Activated CD4-positive, alpha-beta memory T cell treated with anti-CD3 and anti-CD28 coated beads for 36 hours (primary cell): ENCODE measurements around the gene CTNNA3. TPM values are rescaled to one million over a fixed set of nuclear protein-coding genes. Genes with fewer than 3 reads are reported as not detected.

Experiments used
- CTCF ChIA-PET: fragments of 350-600 bp; sonication (Branson Sonifier 250); formaldehyde crosslinking; loops from one replicate; lab custom pipeline; 2021; ENCODE audit warnings: antibody characterized with exemption, inconsistent platforms; lab: Charles Lee
- POLR2A ChIA-PET: fragments of 350-600 bp; sonication (Branson Sonifier 250); formaldehyde crosslinking; loops from one replicate; lab custom pipeline; 2021; ENCODE audit warnings: antibody characterized with exemption; lab: Charles Lee
- DNase-seq: peaks from one replicate; pipeline ENCODE4 v3.0.0-alpha.2; 2020
- H3K27ac Mint-ChIP-seq: one replicate; pipeline ENCODE4 v1.8.0; 2021; ENCODE audit warnings: mixed read lengths
- H3K27me3 Mint-ChIP-seq: one replicate; pipeline ENCODE4 v1.8.0; 2021; ENCODE audit warnings: mixed read lengths
- H3K36me3 Mint-ChIP-seq: one replicate; pipeline ENCODE4 v1.8.0; 2021; ENCODE audit warnings: mixed read lengths
- H3K4me1 Mint-ChIP-seq: one replicate; pipeline ENCODE4 v1.8.0; 2021; ENCODE audit warnings: low read depth, mixed read lengths
- H3K4me3 Mint-ChIP-seq: one replicate; pipeline ENCODE4 v1.8.0; 2021; ENCODE audit warnings: mild to moderate bottlenecking, mixed read lengths
- H3K9me3 Mint-ChIP-seq: one replicate; pipeline ENCODE4 v1.8.0; 2021; ENCODE audit warnings: mixed read lengths
- intact Hi-C: fragments of 100-400 bp; cut with micrococcal nuclease; formaldehyde crosslinking; loops from one replicate; pipeline ENCODE4 v1.15.1; 2023
- total RNA-seq, 2 experiments: library from RNA; stranded (reverse); gene quantifications; one replicate each; pipeline ENCODE4 v1.2.3, GENCODE V29; 2021

The CTNNA3 gene
- total RNA-seq, 2 experiments from 2014 or later: not detected

- POLR2A ChIA-PET: no interaction called here
- Mint-ChIP-seq H3K9me3 (no peaks in the 10 kb centered on the region), H3K27ac (no peak overlapping the region), H3K4me1 (no peaks in the 10 kb centered on the region), H3K4me3 (no peak overlapping the region), H3K27me3 (no peaks in the 10 kb centered on the region), H3K36me3 (no peaks in the 10 kb centered on the region)
- intact Hi-C loops: no loop called here
- no peak for DNase-seq
- CTCF ChIA-PET: no interaction called here
Measured at GRCh38 chr10:66784770-66785169, 911.2 kb downstream of the CTNNA3 start.

DNA sequence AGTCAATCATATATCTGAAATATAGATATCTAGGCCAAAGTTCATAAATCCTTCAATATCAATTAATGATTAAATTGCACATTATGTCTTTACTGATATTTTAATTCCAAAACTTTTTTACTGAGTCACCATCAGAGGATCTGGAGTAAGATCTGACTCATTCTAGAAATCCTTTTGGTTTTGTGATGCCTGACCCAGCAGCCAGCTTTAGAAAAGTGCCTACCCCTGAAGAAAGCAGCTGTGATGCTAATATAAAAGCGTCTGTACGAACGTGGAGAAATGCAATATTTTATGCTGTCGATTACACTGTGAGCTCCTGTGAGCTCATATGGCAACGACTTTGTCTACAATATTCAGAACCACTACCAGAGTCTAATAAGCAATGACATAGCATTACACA is 912.7 kb downstream of the CTNNA3 start:
- Mint-ChIP-seq H3K9me3 (no peaks in the 10 kb centered on the region), H3K27me3 (no peaks in the 10 kb centered on the region), H3K27ac (no peak overlapping the region), H3K36me3 (no peaks in the 10 kb centered on the region), H3K4me1 (no peaks in the 10 kb centered on the region), H3K4me3 (no peak overlapping the region)
- ChIA-PET CTCF (no interaction called here), POLR2A (no interaction called here)
- DNase-seq: no peak
- intact Hi-C loops: no loop called here

DNA sequence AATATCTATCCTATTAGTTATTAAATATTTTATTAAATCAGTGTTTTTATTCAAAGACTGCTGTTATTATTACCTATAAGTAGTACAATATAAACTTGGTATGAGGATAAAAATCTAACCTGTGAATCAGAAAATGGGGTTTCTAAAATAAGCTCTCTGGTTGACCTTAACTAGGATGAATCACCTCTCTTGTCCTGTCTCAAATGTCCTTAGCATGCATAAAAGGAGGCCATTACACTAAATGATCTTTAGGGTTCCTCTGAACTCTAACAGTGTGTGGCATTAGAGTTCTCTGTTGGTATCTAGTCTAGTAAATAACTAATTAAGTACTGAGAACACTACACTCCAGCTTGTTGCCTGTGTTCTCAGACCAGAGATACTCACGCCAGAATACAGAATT is 913.2 kb downstream of the CTNNA3 start:
- DNase-seq: no peak
- Mint-ChIP-seq H3K27ac (no peak overlapping the region), H3K4me1 (no peaks in the 10 kb centered on the region), H3K36me3 (no peaks in the 10 kb centered on the region), H3K9me3 (no peaks in the 10 kb centered on the region), H3K27me3 (no peaks in the 10 kb centered on the region), H3K4me3 (no peak overlapping the region)
- ChIA-PET POLR2A (no interaction called here), CTCF (no interaction called here)
- intact Hi-C loops: no loop called here

DNA sequence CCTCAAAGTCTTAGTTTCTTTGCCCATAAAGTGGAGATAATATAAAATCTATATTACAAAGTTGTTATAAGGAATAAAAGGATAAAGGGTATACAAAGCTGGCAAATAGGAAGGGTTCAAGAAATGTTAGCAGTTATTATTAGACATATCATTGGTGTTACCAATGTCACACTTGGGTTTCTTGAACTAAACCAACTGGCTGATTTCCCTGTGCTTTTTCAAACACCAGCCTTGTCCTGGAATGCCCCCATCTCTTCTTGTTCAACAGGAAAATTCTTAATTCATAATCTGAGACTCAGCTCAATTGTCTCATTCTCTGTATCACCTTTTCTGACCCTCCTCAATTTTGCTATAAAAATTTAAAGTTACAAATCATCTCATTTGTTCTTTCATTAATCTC is 913.9 kb downstream of the CTNNA3 start:
- no peaks in the 10 kb centered on the region for H3K27me3 Mint-ChIP-seq
- no peak for DNase-seq
- ChIA-PET CTCF (no interaction called here), POLR2A (no interaction called here)
- no peaks in the 10 kb centered on the region for H3K9me3 Mint-ChIP-seq
- intact Hi-C loops: no loop called here
- no peaks in the 10 kb centered on the region for H3K4me1 Mint-ChIP-seq
- no peaks in the 10 kb centered on the region for H3K36me3 Mint-ChIP-seq
- no peak overlapping the region for H3K27ac Mint-ChIP-seq
- no peak overlapping the region for H3K4me3 Mint-ChIP-seq

DNA sequence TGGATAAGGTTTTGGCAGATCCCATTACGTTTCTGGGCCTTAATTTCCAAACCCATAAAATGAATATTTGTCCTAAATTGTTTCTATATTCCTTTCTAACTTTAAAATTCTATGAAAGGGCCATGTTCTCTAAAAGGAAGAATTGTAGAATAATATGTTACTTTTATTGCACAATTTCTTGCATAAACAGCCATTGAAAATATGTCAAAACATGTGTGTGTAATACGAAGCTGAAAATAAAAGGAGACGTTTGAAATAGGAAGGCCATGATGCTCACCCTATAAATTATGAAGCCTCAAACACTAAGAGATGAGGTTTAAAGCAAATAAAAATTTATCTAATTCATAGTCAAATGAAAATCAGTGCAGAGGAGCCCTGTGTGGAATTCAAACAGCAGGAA is 915.2 kb downstream of the CTNNA3 start:
- Mint-ChIP-seq H3K27ac (no peak overlapping the region), H3K27me3 (no peaks in the 10 kb centered on the region), H3K4me3 (no peak overlapping the region), H3K4me1 (no peaks in the 10 kb centered on the region), H3K36me3 (no peaks in the 10 kb centered on the region), H3K9me3 (no peaks in the 10 kb centered on the region)
- ChIA-PET POLR2A (no interaction called here), CTCF (no interaction called here)
- no peak for DNase-seq
- intact Hi-C loops: no loop called here

DNA sequence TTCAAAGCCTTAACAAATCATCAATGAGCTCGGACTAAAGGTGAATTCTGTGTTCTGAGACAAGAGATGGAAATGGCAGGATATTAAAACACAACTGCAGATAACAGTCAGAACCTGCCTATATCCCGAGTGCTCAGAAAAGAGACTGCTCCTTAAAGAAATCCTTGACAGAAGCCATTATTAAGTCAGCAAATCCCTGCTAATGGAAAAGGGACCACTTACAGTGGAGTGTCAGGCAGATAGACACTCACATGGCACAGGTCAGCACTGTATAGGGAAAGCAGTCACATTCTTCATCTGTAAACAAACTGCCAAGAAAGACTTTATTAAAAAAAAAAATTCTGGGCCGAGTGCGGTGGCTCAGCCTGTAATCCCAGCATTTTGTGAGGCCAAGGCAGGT is 917.6 kb downstream of the CTNNA3 start:
- CTCF ChIA-PET: no interaction called here
- Mint-ChIP-seq H3K4me1 (no peaks in the 10 kb centered on the region), H3K4me3 (no peak overlapping the region), H3K36me3 (no peaks in the 10 kb centered on the region), H3K27ac (no peak overlapping the region), H3K9me3 (no peaks in the 10 kb centered on the region), H3K27me3 (no peaks in the 10 kb centered on the region)
- POLR2A ChIA-PET: no interaction called here
- intact Hi-C loops: no loop called here
- DNase-seq: no peak

DNA sequence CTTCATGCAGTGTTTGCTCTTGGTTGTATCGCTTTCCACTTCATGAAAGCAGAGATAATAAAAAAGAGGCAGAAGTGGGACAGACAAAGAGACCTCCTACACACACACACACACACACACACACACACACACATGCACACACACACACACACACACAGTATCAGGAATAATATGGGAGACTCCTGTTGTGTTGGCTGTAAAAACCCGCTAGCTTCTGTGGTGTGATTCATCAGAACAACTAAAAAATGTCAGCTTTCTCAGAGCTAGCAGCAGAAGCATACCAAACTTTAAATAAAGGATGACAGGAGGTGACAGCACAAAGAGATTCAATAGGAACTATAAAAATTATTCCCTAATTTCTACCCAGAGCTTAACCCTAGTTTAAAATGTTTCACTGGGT is 918.3 kb downstream of the CTNNA3 start:
- H3K27ac Mint-ChIP-seq: no peak overlapping the region
- no peak for DNase-seq
- H3K4me3 Mint-ChIP-seq: no peak overlapping the region
- POLR2A ChIA-PET: interaction anchor here (0.6 kb wide), 1 partner anchor 148 kb away, joined by 4 read pairs; the partner anchor contains the start of gene LRRTM3
- no peaks in the 10 kb centered on the region for H3K36me3 Mint-ChIP-seq
- H3K9me3 Mint-ChIP-seq: no peaks in the 10 kb centered on the region
- H3K27me3 Mint-ChIP-seq: no peaks in the 10 kb centered on the region
- CTCF ChIA-PET: no interaction called here
- intact Hi-C loops: no loop called here
- no peaks in the 10 kb centered on the region for H3K4me1 Mint-ChIP-seq

DNA sequence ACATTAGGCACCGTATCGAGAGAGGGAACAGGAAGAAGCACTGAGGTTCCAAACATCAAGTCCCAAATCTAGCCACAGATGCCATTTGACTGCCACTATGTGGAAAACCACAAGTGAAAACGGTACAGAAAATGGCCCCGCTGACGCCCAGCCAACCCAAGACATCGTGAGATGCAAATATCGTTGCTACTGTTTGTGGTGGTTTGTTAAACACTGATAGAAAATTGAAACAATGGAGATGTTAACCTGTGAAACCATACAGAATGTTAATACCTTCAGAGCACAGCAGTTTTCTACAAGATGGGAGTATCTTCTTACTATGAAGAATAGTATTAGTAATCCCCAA is 922.5 kb downstream of the CTNNA3 start:
- H3K36me3 Mint-ChIP-seq: no peaks in the 10 kb centered on the region
- no peak overlapping the region for H3K27ac Mint-ChIP-seq
- DNase-seq: no peak
- intact Hi-C loops: no loop called here
- no peaks in the 10 kb centered on the region for H3K4me1 Mint-ChIP-seq
- ChIA-PET POLR2A (no interaction called here), CTCF (no interaction called here)
- no peak overlapping the region for H3K4me3 Mint-ChIP-seq
- no peaks in the 10 kb centered on the region for H3K27me3 Mint-ChIP-seq
- no peaks in the 10 kb centered on the region for H3K9me3 Mint-ChIP-seq

GRCh38 chr10:66772548-66773471 is 923.2 kb downstream of the CTNNA3 start:
- Mint-ChIP-seq H3K9me3 (no peaks in the 10 kb centered on the region), H3K27ac (no peak overlapping the region), H3K36me3 (no peaks in the 10 kb centered on the region), H3K4me3 (no peak overlapping the region), H3K4me1 (no peaks in the 10 kb centered on the region), H3K27me3 (no peaks in the 10 kb centered on the region)
- CTCF ChIA-PET: no interaction called here
- DNase-seq: no peak
- intact Hi-C loops: no loop called here
- POLR2A ChIA-PET: no interaction called here

GRCh38 chr10:66767707-66768106 is 928.3 kb downstream of the CTNNA3 start:
- Mint-ChIP-seq H3K27ac (no peak overlapping the region), H3K4me3 (no peak overlapping the region), H3K4me1 (no peaks in the 10 kb centered on the region), H3K27me3 (no peaks in the 10 kb centered on the region), H3K36me3 (no peaks in the 10 kb centered on the region), H3K9me3 (no peaks in the 10 kb centered on the region)
- intact Hi-C loops: no loop called here
- ChIA-PET POLR2A (no interaction called here), CTCF (no interaction called here)
- no peak for DNase-seq

DNA sequence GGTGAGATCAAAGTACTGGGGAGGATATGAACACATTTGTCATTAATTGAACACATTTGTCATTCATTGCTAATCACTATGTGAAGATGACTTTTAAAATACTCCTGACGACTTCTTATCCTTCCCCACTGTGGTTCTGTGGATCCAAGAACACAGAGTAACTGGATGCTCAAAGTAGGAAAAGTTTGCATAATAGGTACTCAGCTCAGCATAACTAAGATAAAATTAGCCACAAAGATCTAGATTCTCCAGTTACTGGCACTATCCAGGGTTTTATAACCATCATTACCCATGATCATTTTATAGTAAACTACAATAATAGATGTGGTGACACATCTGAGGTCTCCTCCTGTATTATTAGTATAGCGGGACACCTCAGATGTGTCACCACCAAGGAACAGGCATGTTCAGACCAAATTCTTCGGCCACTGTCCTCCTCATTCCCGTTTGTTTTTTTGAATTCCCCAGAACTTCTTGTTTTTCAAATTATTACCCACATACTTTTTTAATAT is 933.7 kb downstream of the CTNNA3 start:
- DNase-seq: no peak
- ChIA-PET CTCF (no interaction called here), POLR2A (no interaction called here)
- no peaks in the 10 kb centered on the region for H3K36me3 Mint-ChIP-seq
- intact Hi-C loops: no loop called here
- H3K27ac Mint-ChIP-seq: no peak overlapping the region
- H3K9me3 Mint-ChIP-seq: no peaks in the 10 kb centered on the region
- H3K27me3 Mint-ChIP-seq: no peaks in the 10 kb centered on the region
- no peaks in the 10 kb centered on the region for H3K4me1 Mint-ChIP-seq
- no peak overlapping the region for H3K4me3 Mint-ChIP-seq

GRCh38 chr10:66760941-66761340 is 935.1 kb downstream of the CTNNA3 start:
- no peak overlapping the region for H3K4me3 Mint-ChIP-seq
- no peaks in the 10 kb centered on the region for H3K9me3 Mint-ChIP-seq
- ChIA-PET POLR2A (no interaction called here), CTCF (no interaction called here)
- intact Hi-C loops: no loop called here
- H3K27me3 Mint-ChIP-seq: no peaks in the 10 kb centered on the region
- no peak for DNase-seq
- H3K27ac Mint-ChIP-seq: no peak overlapping the region
- H3K4me1 Mint-ChIP-seq: no peaks in the 10 kb centered on the region
- H3K36me3 Mint-ChIP-seq: no peaks in the 10 kb centered on the region

DNA sequence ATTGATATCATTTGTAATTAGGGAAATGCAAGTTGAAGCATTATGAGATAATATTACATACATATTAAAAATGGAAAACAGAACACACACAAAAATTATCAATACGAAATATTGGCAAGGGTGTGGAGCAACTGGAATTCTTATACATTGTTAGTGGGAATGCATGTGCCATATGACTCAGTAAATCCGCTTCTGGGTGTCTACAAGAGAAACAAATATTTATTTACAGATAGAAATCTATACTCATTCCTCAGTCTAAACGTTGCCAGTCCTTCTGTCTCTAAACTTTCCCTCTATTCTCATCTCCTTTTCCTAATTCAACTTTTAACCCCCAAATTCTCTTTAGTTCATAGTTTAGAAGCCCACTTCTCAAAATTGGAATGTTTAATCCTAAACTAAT is 940.5 kb downstream of the CTNNA3 start:
- Mint-ChIP-seq H3K4me1 (no peaks in the 10 kb centered on the region), H3K36me3 (no peaks in the 10 kb centered on the region), H3K4me3 (no peak overlapping the region), H3K27me3 (no peaks in the 10 kb centered on the region), H3K9me3 (no peaks in the 10 kb centered on the region), H3K27ac (no peak overlapping the region)
- DNase-seq: no peak
- intact Hi-C loops: no loop called here
- CTCF ChIA-PET: no interaction called here
- POLR2A ChIA-PET: no interaction called here
